Sigmoid colon (tissue), 7 donors: ENCODE data around the gene LPP. TPM values are rescaled to one million over a fixed set of nuclear protein-coding genes. Genes with fewer than 3 reads are reported as not detected.

Experiments used
- DNase-seq: peaks from one replicate; pipeline ENCODE4 v3.0.0-alpha.2; 2019
- H3K27ac ChIP-seq, 4 donors: fragments of 200-600 bp; sonication (generic); one replicate each; pipeline ENCODE4 v1.5.1; 2016 to 2019; ENCODE audit warnings: mild to moderate bottlenecking in 1 of 4
- H3K27me3 ChIP-seq, 3 donors: fragments of 200-600 bp; sonication (generic); one replicate each; pipeline ENCODE4 v1.5.1; 2019; ENCODE audit warnings: mild to moderate bottlenecking in 1 of 3
- H3K36me3 ChIP-seq, 4 donors: fragments of 200-600 bp; sonication (generic); one replicate each; pipeline ENCODE4 v1.5.1; 2016 to 2019
- H3K4me1 ChIP-seq, 4 donors: fragments of 200-600 bp; sonication (generic); one replicate each; pipeline ENCODE4 v1.5.1; 2017 to 2019
- H3K4me3 ChIP-seq, 4 donors: fragments of 200-600 bp; sonication (generic); one replicate each; pipeline ENCODE4 v1.5.1; 2017 to 2019; ENCODE audit warnings: mild to moderate bottlenecking in 2 of 4, moderate library complexity in 1 of 4
- H3K9me3 ChIP-seq, 4 donors: fragments of 200-600 bp in 3 of 4; sonication (generic) in 3 of 4; one replicate each; pipeline versions ENCODE4 v1.5.1 to v1.6.1; 2013 to 2019
- CTCF ChIP-seq, 4 experiments: fragments of 450-650 bp in 3 of 4; fragments of 200-600 bp in 1 of 4; IDR thresholded peaks; one replicate each; pipeline ENCODE4 v1.5.1; 2016 to 2019; ENCODE audit warnings: antibody characterized with exemption in 4 of 4, mild to moderate bottlenecking in 3 of 4, moderate library complexity in 2 of 4
- EP300 ChIP-seq, 4 donors: sonication (generic); formaldehyde crosslinking; IDR thresholded peaks; one replicate each; pipeline ENCODE4 v1.6.1; 2017; ENCODE audit warnings: antibody characterized with exemption in 4 of 4
- POLR2A ChIP-seq, 2 donors: fragments of 450-650 bp; IDR thresholded peaks; one replicate each; pipeline ENCODE4 v1.6.1; 2016; ENCODE audit warnings: antibody characterized with exemption in 2 of 2, mild to moderate bottlenecking in 2 of 2, moderate library complexity in 2 of 2
- POLR2AphosphoS5 ChIP-seq, 4 donors: sonication (generic); formaldehyde crosslinking; IDR thresholded peaks; one replicate each; pipeline ENCODE4 v1.6.1; 2017; ENCODE audit warnings: antibody characterized with exemption in 4 of 4
- WGBS, 2 donors: extraction: QIAGEN DNeasy Blood & Tissue Kit; methylation state at CpG; one replicate each; pipeline ENCODE4 v1.1.7; 2013; 5-methylcytosine and 5-hydroxymethylcytosine counted together
- intact Hi-C: fragments of 100-400 bp; cut with DNase I; formaldehyde crosslinking; loops from one replicate; pipeline ENCODE4 v1.15.1; 2023
- polyA plus RNA-seq, 3 donors: library from polyadenylated mRNA; stranded (reverse); fragments of 200-250 nt; gene quantifications; one replicate each; pipeline ENCODE4 v1.2.3, GENCODE V29; 2013
- total RNA-seq, 4 donors: library from RNA; depleted of rRNA; stranded (reverse); fragments of >200 nt; gene quantifications; one replicate each; pipeline ENCODE4 v1.1.0, GENCODE V29; 2016
- donor health status: healthy with polysubstance abuse.
- donor health status: Bipolar disorder and iron deficiency.
- donor health status: healthy.

The LPP gene
- total and polyA plus RNA-seq, 7 donors, result 5.3 to 1,773 (median 824) TPM

DNA sequence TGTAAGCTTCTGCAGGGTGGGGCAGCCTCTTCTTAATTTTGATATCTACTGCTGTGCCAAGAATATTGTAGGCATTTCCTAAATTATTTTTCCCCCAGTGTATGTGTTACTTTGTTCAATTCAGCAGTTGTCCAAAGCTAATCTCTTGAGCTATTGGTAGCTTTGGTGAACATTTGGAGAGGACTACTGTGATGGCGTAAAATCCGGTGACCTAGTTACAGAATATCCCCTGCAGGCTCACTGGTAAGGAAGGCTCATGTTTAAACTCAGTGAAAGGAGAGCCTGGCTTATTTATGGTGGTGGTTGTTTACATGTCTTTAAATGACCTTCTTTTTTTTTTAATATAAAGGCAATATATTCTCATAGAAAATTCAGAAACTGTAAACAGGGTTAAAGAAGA is 105.6 kb downstream of the LPP start:
- H3K27ac ChIP-seq, result peak overlapping the region; percentile 88 to 94 (median 90)
- intact Hi-C loops, result no loop called here

GRCh38 chr3:188261011-188261410 is 107.1 kb downstream of the LPP start:
- no peak for TF ChIP-seq POLR2A (IDR thresholded peaks at IDR 0.05)
- TF ChIP-seq POLR2AphosphoS5 (IDR thresholded peaks at IDR 0.05), result no peak
- TF ChIP-seq CTCF (IDR thresholded peaks at IDR 0.05), result no peak
- no peak for TF ChIP-seq EP300 (IDR thresholded peaks at IDR 0.05)
- 76 to 89% methylated on average over 4 of the region's 4 CpGs for WGBS, 2 donors
- Histone ChIP-seq H3K9me3 (no peaks in the 10 kb centered on the region), H3K4me1 (peaks cover 0 to 97% (median 94%) of the 10 kb centered on the region in 4 donors), H3K4me3 (no peak overlapping the region), H3K36me3 (no peaks in the 10 kb centered on the region), H3K27ac (peak overlapping the region; percentile 88 to 94 (median 90)), H3K27me3 (no peaks in the 10 kb centered on the region)
- intact Hi-C loops, result no loop called here
- no peak for DNase-seq

More for the DNA sequence above, 105.6 kb downstream of the LPP start:
- 89 to 93% methylated on average over 2 of the region's 2 CpGs for WGBS, 2 donors
- no peak overlapping the region for H3K4me3 ChIP-seq
- DNase-seq, result no peak
- no peaks in the 10 kb centered on the region for H3K9me3 ChIP-seq
- H3K4me1 ChIP-seq, result peaks cover 0 to 95% (median 91%) of the 10 kb centered on the region in 4 donors
- H3K36me3 ChIP-seq, result peaks cover 0 to 9% (median 1%) of the 10 kb centered on the region in 4 donors
- TF ChIP-seq POLR2A (IDR thresholded peaks at IDR 0.05), result no peak
- TF ChIP-seq POLR2AphosphoS5 (IDR thresholded peaks at IDR 0.05), result peak in 1 of 4 donors; percentile 33
- H3K27me3 ChIP-seq, result no peaks in the 10 kb centered on the region

- H3K36me3 ChIP-seq, result no peaks in the 10 kb centered on the region
- TF ChIP-seq POLR2A (IDR thresholded peaks at IDR 0.05) (no peak), CTCF (IDR thresholded peaks at IDR 0.05) (no peak), POLR2AphosphoS5 (IDR thresholded peaks at IDR 0.05) (no peak), EP300 (IDR thresholded peaks at IDR 0.05) (no peak)
- 85 to 87% methylated on average over 5 of the region's 5 CpGs for WGBS, 2 donors
- peaks cover 0 to 98% (median 97%) of the 10 kb centered on the region in 4 donors for H3K4me1 ChIP-seq
- no peak overlapping the region for H3K4me3 ChIP-seq
- intact Hi-C loops, result no loop called here
- DNase-seq, result no peak
- peak overlapping the region; percentile 88 to 94 (median 90) for H3K27ac ChIP-seq
- H3K9me3 ChIP-seq, result no peaks in the 10 kb centered on the region
- no peaks in the 10 kb centered on the region for H3K27me3 ChIP-seq
Observed at GRCh38 chr3:188262488-188262887, 108.5 kb downstream of the LPP start.

- H3K4me3 ChIP-seq, result no peak overlapping the region
- intact Hi-C loops, result no loop called here
- no peak for DNase-seq
Observed at GRCh38 chr3:188262913-188263683, 109.1 kb downstream of the LPP start.

More at GRCh38 chr3:188262913-188263683, 109.1 kb downstream of the LPP start:
- Histone ChIP-seq H3K27me3 (no peaks in the 10 kb centered on the region), H3K4me1 (peaks cover 0 to 98% (median 97%) of the 10 kb centered on the region in 4 donors), H3K9me3 (no peaks in the 10 kb centered on the region), H3K36me3 (no peaks in the 10 kb centered on the region), H3K27ac (peak overlapping the region; percentile 88 to 94 (median 90))
- TF ChIP-seq POLR2AphosphoS5 (IDR thresholded peaks at IDR 0.05), result peak; percentile 70 to 85 (median 73)
- peak; percentile 53 to 89 (median 75) for TF ChIP-seq EP300 (IDR thresholded peaks at IDR 0.05)
- no peak for TF ChIP-seq CTCF (IDR thresholded peaks at IDR 0.05)
- TF ChIP-seq POLR2A (IDR thresholded peaks at IDR 0.05), result no peak
- WGBS, 2 donors, result 43 to 70% methylated on average over 8 of the region's 8 CpGs
